ENCODE measurements around the gene TMA7.

GRCh38 chr3:48416546-48416945 lies 23.5 kb upstream of the TMA7 start:
- no peak for TF ChIP-seq POLR2A (IDR thresholded peaks at IDR 0.05; ENCODE audit: low read depth, low read length)
- no peak for TF ChIP-seq TAF1 (IDR thresholded peaks at IDR 0.05; ENCODE audit: borderline replicate concordance, low read depth, low read length)
- no peak for TF ChIP-seq POLR2AphosphoS5 (IDR thresholded peaks at IDR 0.05; ENCODE audit: low read depth, low read length)

All from GM12892 (cell line).